GM21737 (cell line): ENCODE data around the gene SERPINE3.

Source experiments
- ATAC-seq: cut with Tn5 transposase; IDR thresholded peaks from one replicate; pipeline ENCODE4 v1.9.1; 2021; ENCODE audit warnings: mild to moderate bottlenecking, moderate library complexity; ENCODE audit not compliant: unreplicated experiment

Gene SERPINE3

DNA sequence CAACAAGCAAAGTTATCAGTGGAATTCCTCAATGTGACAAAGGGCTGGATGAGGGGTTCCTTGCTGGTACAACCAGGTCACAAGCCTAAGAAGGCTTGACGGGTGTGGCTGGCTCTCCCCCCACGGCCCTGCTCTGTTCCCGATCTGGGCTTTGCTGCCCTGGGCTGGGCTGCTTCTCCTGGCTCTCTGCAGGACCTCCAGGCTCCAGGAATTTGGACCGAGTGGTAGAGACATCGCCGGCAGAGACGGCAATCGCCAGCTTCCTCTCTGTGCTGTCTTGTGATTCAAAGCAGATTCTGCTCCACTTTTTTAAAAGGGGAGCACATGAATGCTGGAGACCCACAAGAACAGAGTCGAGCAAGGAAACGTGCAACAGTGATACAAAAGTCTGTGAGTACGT lies at the start of gene SERPINE3:
SERPINE3 (plus strand) TSS at position 338 of the 400 bp plus-strand sequence. CDS start 1,401 bp downstream, outside the sequence.
- ATAC-seq: no peak

GRCh38 chr13:51291341-51291740 lies 48.1 kb upstream of the SERPINE3 start:
- ATAC-seq: no peak

- no peak for ATAC-seq
These were observed 47.4 kb upstream of the SERPINE3 start for GRCh38 chr13:51292000-51292565.

- no peak for ATAC-seq
These were observed 41.9 kb upstream of the SERPINE3 start for GRCh38 chr13:51297556-51297955.

GRCh38 chr13:51298812-51299211 lies 40.7 kb upstream of the SERPINE3 start:
- no peak for ATAC-seq

DNA sequence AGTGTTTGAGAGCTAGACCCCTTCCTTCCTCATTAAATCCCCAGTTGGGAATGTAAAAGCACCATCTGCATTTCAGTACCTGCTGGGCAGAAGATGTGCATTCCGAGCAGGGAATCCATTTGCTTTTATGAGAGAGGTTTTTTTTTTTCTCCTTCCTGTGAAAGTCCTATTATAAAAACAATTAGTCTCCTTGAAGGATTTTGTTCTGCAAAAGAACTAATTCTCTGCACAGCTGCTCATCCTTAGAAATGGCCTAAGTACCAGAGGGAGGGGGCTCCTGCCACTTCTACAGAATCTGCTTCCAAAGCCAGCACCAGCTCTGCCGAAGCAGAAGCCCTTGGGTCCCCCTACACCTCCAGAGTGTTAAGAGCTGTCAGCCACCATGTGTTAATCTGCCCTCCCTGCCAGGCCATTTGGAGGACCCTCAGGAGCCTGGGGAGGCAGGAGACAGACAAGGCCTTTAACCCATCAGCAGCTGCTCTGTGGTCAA lies 36.4 kb upstream of the SERPINE3 start:
- ATAC-seq: no peak

DNA sequence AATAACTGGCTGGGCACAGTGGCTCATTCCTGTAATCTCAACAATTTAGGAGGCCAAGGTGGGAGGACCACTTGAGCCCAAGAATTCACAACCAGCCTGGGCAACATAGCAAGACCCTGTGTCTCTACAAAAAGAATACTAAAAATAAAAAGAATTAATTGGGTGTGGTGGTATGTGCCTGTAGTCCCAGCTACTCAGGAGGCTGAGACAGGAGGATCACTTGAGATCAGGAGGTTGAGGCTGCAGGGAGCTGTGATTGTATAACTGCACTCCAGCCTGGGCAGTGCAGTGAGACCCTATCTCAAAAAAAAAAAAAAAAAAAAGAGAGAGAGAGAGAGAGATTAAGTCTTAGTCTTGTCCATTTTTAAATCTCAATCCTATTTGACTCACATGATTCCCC lies 35.6 kb upstream of the SERPINE3 start:
- ATAC-seq: no peak

- no peak for ATAC-seq
These were observed 34.1 kb upstream of the SERPINE3 start for GRCh38 chr13:51305271-51305967.

DNA sequence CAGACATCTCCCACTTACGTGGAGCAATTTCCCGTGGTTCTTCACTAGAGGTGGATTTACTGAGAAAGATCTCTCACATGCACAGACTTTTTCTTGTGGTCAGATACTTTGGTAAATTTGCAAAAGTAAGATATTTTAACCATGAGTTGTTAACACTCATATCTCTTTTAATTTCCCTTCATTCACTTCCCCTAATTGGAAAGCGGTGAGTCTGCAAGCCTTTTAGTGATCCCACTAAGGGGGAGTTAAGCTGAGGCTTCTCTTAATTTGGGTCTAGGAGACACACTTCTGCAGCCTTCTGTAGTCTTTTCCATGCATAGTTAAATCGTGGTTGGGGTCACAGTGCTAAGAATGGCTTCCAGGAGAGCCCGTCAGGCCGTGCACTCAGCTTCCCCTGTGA lies 30.7 kb upstream of the SERPINE3 start:
- no peak for ATAC-seq

DNA sequence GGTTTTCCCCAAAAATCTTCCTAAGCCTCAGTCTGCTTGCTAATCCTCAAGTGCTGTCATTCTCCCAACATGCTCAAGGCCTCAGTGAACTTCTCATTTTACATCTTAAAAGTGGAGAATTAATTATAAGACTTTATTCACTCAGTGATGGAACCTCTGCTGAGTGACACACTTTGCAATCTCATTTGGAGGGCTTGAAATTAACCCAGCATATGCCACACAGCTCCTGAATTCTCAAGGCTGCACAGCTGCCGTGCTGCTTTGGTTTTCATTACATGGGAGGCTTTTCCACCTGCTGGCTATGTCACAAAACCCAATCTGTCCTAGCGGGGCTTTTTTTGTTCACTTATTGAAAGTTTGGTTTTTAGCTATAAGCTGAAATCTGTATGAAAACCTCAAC lies 28.3 kb upstream of the SERPINE3 start:
- no peak for ATAC-seq

DNA sequence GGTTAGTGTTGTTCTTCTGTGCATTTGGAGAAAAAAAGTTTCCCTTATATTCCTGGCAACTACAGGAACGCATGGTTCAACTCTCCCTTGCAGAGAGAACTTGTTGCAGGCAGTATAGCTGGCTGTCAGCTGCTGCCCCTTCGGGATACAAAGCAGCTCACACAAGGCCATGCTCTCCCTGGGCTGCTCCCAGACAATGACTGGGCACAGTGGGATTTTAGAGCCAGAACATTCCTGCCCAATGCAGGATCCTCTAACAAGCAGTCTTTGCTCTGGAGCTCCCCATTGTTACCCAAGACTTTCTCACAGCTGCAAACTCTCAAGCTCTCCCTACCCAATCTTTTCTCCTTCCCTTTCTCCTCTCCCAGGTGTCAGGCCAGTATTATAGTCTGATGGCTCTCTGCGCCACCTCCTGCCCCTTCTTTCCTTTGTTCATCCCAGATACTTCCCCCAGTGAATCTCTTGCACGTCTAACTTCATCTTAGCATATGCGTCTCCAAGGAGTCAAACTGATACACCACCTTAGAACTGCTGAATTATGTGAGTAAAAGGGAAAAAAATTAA lies 27.5 kb upstream of the SERPINE3 start:
- no peak for ATAC-seq

DNA sequence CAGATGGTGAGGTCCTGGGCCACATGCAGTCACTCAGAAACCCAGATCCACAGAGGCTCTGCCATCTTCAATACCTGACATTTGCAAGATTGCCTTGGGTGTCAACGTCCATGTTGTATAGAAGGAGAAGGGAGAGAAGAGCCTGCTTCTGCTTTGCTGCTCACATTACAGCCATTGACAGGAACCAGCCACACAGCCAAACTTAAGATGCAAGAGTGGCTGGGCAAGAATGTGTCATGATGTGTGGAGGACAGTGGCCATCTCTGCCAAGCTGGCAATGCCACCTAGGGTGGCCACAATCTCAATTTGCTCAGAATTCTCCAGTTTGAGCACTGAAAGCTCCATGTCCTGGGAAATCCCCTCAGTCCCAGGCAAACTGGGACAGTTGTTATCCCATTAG lies 25.9 kb upstream of the SERPINE3 start:
- no peak for ATAC-seq

GRCh38 chr13:51317262-51317661 lies 22.2 kb upstream of the SERPINE3 start:
- ATAC-seq: no peak

DNA sequence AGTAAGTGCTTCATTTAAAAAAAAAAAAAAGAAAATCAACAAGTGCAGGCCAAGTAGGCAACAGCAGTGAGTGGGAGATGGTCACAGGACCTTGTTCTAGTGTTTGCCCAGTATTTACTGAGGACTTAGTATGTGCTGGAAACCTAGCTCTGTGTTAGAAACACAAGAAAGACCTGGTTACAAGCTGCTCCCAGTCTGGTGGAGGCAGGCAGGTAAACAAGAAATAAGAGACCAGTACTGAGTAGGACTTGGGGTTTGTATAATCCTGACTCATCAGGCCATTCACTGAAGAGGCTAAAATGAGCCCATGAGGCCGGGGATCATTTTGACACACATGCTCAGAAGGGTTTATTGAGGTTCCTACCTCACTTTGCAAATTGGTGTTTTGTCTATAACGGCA lies 21.5 kb upstream of the SERPINE3 start:
- no peak for ATAC-seq

DNA sequence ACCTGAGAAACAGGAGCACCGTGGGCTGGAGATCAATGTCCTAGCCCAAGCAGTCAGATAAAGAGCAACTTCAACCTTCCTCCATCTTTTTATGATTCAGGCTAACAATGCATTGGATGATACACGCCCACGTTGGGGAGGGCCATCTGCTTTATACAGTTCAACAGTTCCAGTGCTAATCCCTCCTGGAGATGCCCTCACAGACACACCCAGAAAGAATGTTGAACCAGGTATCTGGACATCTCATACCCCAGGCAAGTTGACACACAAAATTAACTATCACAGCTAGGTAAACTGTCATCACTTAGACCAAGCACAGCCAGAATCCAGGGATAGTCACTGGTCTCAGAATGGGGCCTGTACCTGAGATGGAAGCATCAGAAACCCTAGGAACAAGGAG lies 20.6 kb upstream of the SERPINE3 start:
- no peak for ATAC-seq

GRCh38 chr13:51321836-51322235 lies 17.7 kb upstream of the SERPINE3 start:
- no peak for ATAC-seq

DNA sequence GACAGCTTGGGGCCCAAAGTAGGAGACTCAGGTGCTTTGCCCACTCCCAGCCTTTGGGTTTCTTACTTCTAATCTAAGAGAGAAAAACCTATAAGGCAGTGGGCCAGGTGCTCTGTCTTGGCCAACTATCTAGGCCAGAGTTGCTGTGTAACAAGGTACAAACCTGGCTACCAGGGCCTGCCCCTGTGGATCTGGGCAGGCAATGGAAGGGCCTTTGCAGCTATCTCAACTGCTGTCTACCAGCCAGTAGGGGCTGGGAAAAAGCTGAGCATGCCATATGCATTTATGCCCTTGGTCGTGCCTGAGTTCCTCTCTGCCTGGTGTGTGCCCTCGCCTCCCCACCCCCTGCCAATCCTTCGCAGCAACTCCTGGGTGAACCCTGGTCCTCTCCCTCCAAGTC lies 16.7 kb upstream of the SERPINE3 start:
- ATAC-seq: no peak

GRCh38 chr13:51323824-51324511 lies 15.5 kb upstream of the SERPINE3 start:
- no peak for ATAC-seq

- ATAC-seq: no peak
These were observed 14.6 kb upstream of the SERPINE3 start for GRCh38 chr13:51324714-51325420.

- no peak for ATAC-seq
These were observed 13.7 kb upstream of the SERPINE3 start for GRCh38 chr13:51325837-51326236.

- ATAC-seq: no peak
These were observed 12.7 kb upstream of the SERPINE3 start for GRCh38 chr13:51326777-51327176.
